ENCODE measurements around the gene FSTL5. TPM values are rescaled to one million over a fixed set of nuclear protein-coding genes. Genes with fewer than 3 reads are reported as not detected.

The FSTL5 gene
- polyA plus RNA-seq, 3 donors, result 1.6 to 3.4 (median 1.9) TPM

DNA sequence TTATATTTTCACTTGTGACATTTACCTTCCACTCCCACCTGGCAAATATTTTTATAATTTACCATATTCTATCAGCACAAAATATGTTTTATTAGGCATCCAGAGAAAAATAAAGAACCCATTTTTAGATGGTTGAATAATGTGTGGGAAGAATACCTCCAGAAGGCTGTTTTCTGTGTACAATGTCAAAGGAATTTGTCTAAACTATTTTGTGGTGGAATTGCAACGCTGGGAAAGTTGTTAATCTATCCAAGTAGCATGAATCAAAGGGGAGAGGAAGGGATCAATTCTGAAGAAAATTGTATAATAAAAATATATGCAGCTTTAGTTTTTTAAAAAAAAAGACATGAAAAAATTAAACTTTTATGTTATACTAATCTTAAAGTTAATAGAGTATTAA is 706.5 kb downstream of the FSTL5 start:
- no peak for DNase-seq

GRCh38 chr4:161454860-161455259 is 708.9 kb downstream of the FSTL5 start:
- no peak for DNase-seq

GRCh38 chr4:161448550-161449180 is 715.1 kb downstream of the FSTL5 start:
- peak; percentile 8 for DNase-seq

- DNase-seq, result no peak
Observed at GRCh38 chr4:161444626-161445025, 719.2 kb downstream of the FSTL5 start.

DNA sequence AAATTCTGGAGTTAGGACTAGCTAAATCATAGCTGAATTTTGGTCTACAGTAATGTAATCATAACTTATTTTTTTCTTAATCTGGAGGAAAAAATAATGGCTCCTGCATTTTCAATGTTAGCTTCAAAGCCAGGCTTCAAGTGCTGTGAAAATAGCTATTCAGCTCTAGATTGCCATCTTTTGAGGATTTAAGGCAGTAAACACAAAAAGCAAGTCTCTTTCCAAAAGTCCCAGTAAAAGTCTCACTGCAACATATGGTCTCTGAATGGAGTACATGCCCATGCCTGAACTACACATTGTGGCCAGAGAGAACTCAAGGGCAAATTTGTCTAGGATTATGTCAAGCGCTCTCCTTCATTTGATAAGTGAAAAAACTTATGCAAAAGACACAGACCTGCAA is 720.9 kb downstream of the FSTL5 start:
- no peak for DNase-seq

DNA sequence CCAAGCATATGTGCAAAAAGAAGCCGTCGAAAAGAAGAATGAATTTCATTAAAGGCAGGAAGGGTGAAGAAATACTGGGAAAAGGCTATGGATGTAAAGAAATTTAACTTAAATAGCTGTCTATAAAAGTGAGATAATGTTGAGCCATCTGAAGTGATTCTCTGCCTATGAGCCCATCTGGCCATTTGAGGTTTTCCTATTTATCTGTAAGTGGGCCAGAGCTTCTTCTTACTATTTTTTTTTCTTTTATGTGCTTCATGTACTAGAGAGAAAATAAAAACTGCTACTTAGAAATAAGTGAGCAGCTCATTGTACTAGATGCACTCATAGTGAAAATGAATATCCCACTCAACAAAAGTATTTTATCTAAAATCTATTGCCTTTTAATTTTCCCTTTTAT is 725.7 kb downstream of the FSTL5 start:
- no peak for DNase-seq

DNA sequence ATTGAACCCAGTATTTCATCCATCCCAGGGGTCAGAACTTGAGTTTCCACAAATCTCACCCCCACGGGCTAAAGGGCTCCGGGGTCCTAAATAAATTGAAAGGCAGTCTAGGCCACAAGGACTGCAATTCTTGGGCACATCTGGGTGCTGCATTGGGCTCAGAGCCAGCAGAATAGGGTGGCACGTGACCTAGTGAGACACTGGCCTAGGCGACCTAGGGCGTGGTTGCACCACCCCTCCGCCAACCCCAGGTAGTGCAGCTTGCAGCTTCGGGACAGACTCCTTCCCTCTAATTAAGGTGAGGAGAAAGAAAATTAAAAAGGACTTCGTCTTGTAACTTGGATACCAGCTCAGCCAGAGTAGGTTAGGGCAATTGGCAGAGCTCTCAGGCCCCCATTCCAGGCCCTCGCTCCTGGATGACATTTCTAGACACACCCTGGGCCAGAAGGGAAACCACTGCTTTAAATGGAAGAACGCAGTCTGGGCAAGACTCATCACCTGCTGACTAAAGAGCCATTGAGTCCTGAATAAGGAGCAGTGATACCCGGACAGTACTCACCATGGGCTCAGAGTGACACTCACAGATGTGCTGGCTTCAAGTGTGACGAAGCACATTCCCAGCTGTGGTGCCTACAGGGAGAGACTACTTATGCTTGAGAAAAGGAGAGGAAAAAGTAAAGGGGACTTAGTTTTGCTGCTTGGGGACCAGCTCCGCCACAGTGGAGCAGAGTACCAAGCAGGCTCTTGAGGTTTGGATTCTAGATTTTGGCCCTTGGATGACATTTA is 735.4 kb downstream of the FSTL5 start:
- DNase-seq, result no peak

DNA sequence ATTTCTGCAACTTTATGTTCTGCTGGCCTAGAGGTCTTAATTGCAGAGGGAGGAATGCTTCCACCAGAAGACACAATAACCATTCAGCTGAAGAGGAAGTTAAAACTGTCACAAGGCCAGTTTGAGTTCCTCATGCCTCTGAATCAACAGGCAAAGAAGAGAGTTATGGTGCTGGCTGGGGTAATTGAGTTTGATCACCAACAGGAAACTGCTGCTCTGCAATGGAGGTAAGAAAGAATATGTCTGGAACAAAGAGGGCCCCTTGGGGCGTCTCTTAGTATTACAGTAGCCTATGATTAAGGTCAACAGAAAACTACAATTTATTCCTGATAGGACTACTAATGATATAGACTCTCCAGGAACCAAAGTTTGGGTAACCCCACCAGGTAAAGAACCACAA is 744.0 kb downstream of the FSTL5 start:
- peak; percentile 49 for DNase-seq

DNA sequence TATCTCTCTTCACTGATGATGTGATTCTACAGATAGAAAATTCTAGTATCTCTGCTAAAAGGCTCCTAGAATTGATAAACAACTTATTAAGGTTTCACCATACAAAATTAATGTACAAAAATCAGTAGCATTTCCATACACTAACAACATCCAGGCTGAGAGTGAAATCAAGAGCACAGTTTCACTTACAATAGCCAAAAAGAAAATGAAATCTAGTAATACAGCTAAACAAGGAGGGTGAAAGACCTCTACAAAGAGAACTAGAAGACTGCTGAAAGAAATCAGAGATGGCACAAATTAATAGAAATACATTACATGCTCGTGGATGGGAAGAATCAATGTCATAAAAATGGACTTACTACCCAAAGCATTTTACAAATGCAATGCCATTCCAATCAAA is 751.9 kb downstream of the FSTL5 start:
- no peak for DNase-seq

- no peak for DNase-seq
Observed at GRCh38 chr4:161404346-161405110, 759.3 kb downstream of the FSTL5 start.

DNA sequence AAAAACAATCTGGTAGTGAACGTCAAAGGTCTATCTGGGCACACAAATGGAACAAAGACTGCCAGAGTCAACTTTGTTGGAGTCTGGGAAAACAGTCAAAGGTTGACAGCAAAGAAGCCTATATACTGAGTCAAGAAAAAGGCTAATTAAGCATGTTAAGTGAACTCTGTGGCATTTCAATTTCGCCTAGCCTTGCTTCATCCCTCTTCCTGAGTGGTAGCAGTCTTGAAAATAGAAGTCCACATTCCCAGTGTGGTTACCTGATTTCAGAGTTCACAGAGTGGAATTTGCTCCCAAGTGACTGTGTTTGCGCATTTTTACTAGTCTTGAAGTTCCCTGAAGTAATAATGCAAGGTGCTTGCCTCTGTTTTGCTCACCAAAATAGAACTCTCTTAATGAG is 760.0 kb downstream of the FSTL5 start:
- DNase-seq, result no peak

- DNase-seq, result no peak
Observed at GRCh38 chr4:161393602-161394001, 770.2 kb downstream of the FSTL5 start.

DNA sequence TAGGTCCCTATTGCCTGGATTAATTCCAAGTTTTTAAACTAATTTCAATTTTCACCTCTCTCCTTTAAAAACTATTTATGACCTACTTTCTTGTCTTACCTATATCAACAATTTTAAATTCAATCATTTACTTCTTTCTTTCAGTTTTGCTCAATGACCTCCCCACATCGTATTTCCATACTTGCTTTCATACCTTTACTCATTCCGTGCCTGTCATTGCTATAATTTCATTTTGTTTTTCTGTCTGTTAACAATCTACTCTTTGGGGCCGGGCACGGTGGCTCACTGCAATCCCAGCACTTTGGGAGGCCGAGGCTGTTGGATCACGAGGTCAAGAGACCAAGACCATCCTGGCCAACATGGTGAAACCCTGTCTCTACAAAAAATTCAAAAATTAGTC is 781.1 kb downstream of the FSTL5 start:
- no peak for DNase-seq

DNA sequence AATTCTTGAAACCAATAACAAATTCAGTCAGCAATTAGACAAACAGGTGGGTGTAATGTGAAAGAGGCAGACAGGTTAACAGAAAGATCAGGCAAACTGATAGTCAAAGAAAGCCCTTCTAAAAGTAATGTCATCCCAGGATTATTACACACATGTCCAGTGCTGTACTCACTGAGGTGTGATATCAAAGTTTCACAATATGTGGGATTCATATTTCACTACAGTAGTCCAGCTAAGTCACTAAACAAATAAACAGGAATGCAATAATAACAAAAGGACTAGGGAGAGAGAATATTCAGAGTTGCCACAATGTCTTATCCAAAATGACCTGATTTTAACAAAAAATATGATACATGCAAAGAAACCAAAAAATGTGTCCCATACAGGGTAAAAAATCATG is 787.5 kb downstream of the FSTL5 start:
- no peak for DNase-seq

GRCh38 chr4:161364681-161365080 is 799.1 kb downstream of the FSTL5 start:
- DNase-seq, result no peak

- DNase-seq, result no peak
Observed at GRCh38 chr4:161360982-161361381, 802.8 kb downstream of the FSTL5 start.

DNA sequence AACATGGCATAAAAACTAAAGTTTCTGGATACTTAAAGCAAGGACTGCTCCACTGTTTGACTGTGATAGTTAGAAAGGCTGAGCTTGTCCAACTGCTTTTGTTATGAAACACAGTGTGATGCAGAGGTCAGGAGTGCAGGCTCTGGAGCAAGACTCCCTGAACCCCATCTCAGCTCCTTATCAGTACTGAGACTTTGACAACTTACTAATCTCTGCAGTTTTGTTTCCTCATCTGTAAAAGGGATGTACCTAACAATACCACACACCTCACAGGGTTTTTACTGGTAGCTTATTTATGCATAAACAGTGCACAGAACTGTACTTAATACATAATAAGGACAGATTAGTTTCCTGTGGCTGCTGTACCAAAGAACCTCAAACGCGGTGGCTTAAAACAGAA is 804.3 kb downstream of the FSTL5 start:
- no peak for DNase-seq

DNA sequence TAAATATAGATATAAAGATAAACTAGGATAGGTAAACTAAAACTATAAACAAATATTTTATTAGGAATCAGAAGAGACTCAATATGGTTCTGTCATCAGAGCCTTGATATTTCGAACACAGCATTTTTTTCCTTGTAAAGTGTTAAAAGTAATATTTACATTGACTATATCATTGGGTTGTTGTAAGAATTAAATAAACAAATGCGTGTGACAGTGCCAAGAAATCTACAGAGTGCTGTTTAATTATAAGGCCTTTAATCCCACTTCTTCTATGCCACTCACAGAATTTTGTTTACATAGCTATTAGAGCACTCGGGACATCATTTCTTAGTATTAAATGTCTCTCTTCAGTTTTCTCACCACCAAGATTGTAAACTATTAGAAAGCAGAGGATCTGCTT is 807.4 kb downstream of the FSTL5 start:
- no peak for DNase-seq

DNA sequence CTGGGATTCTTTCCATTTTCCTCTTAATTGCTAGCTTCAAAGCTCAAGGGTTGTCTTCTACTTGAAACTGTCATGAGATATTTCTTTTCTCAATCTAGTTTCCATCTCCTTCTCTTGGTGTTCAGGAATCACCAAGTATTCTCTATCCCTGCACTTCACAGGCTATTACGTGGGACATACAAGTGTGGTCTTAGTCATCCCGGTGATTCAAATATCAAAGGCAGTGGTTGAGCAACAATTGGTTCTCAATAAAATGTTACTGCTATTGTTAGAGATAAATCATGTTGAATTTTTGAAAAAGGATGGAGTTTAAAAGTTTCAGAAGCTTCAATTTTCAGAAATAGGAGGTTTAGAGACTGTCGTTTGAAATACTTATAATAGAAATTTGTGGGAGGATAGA is 812.9 kb downstream of the FSTL5 start:
- DNase-seq, result no peak

DNA sequence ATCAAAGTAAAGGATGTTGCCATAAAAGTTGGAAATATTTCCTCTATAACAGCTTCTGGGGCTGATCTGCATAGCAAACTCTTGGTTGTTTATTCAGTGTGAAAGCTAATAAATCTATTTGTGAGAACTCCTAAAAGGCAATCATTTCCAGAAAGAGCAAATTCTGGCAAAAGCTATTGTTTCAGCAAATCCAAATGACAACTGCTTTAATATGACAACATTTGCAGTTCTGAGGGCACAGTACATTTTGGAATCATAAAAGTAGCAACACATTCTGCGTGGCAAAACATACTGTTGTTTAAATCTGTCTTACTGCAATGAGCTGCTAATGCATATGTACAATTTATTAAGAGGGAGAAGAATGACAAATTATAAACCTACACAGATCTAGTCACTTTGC is 818.1 kb downstream of the FSTL5 start:
- no peak for DNase-seq

DNA sequence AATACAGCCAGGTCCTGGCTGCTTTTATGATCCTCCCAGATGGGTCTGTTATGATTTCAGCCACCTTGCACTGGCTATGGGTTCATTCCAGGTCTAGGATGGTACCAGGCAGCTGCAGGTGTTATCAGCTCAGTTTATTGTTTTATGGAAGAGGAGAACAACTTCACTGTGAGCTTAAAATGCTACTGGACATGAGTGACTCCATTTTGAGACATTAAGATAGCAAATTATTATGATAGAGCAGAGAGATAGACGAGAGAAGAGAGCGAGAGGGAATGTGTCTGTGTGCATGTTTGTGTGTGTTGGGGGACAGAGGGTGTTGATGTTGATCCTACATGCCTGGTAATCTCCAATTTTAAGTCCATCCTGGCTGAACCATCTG is 820.2 kb downstream of the FSTL5 start:
- DNase-seq, result no peak

DNA sequence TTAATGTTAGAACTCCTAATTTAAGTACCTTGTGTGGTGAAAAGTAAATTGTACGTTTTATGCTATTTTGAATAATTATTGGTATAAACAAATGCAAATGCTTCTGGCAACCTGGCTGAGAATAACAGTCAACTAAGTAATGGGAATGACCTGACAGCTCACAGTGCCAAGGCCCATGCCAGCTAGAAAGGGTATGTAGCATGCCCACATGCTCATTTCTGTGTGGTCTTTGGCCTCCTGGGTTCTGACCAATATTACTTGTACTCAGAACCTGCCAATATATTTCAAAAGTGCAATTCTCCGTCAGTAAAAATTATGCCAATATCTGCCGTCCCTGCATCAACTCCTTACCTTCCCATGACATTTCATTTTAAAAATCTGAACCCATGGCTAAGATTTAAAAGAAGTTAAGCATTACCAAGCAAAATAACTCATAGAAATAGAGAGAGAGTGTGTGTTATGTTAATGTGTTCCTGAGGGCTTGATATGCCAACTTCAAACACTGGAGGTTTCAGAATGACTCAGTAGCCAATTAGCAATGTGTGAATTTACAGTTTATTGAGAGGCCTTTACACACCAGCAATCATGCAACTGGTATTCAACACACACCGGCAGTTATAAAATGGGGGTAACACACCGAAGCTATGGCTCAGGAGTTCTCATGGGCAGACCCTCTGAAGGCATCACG is 820.8 kb downstream of the FSTL5 start:
- no peak for DNase-seq

- no peak for DNase-seq
Observed at GRCh38 chr4:161336621-161337020, 827.2 kb downstream of the FSTL5 start.
